Stimulated activated CD8-positive, alpha-beta memory T cell treated with anti-CD3 and anti-CD28 coated beads, Interleukin-4, amount 100 ng/mL, for 24 hours (primary cell): Measurements from ENCODE around the gene NAXE.
"Not testable (repeated sequence)": the region's sequence is repeated elsewhere in the genome, so short reads cannot be mapped to it uniquely, and the experiment has no call there.

Source experiments
- DNase-seq: peaks from one replicate; pipeline ENCODE4 v3.0.0-alpha.2; 2020; ENCODE audit warnings: low read depth

The NAXE gene

DNA sequence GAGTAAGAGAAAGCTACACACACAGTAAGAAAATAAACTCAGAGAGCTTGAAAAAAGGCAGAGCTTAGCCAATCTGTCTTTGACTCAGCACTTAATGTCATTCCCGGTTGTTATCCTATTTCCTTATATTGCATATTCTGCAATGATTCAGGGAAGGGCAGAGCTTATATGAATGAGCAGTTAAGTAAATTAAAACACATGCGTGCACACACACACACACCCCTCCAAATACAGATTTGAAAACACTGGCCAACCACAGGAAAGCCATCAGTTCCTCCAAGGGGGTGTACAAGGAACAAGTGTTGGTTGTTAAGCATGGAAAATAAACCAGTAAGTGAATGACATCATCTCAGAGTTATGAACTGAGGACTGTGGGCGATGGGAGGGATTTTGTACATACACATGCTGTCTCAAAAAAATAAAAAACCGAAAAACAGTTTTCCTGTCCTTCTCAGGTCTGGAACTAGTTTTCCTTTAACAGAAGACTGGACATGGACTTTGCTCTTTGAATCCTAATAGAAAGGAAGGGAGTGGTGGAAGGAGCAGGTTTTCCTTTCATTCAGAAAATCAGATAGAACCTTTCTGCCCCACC lies 20.2 kb upstream of the NAXE start:
- DNase-seq = no peak

DNA sequence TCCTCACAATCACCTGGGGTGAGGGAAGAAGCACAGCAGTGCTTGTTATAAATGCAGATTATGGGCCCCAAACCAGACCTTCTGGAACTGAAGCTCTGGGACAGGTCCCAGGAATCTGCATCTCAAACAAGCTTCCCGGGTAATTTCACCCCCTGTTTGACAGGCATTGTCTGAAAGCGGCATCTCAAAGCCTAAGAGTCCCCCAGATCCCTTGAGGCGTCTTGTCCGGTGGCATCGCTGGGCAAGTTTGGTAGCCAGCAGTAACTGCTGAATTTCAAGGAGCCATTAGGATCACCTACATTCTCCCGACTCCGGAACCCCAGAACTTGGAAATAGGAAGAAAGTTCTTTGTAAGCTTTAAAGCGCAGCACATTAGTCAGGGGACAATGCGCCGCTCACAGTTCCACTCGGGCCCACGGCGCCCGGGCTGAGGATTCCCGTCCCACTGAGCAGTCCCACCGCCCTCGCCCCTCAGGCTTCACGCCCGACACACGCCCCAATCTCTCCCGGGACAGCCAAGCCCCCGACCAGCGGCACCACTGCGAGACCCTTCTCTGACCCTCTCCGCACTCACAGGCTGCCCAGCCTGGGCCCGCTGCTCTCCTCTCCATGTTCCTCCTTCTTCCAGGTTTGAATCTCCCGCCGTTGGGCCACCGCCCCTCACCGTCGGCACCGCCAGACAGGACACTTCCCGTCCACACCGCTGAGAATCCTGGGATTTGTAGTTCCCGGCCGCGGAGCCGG lies 19.5 kb upstream of the NAXE start, which contains the start of gene IQGAP3:
IQGAP3 (minus strand) TSS at position 647 of the 744 bp plus-strand sequence; CDS start at position 611, 36 bp downstream.
- peak; percentile 53 for DNase-seq

- no peak for DNase-seq
Measured at GRCh38 chr1:156572663-156573018, 18.9 kb upstream of the NAXE start.

DNA sequence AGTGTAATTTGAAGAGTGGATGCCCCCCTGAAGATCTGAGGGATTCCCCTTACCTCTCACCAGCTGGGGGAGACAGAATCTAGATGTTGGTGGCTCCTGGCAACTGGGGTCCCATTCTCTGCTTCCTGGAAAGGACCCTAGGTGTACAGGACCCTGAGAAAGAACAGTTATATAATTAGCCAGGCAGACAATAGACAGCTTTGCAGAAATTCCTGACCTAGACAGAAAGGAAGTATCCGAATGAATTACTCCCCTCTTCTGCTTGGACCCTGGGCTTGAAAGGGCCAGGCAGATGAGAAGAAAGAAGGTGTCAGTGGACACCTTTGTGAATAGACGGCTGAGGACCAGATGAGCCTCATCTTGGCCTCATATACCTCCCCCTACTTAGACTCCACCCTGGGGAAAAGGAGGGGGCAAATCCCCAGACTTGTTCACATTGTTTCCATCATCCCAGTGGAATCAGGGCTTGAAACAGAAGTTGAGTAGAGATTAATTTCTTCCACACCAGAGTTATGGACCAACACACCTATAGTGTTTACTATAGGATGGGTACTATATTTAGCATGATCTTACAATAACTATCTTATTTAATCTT lies 17.4 kb upstream of the NAXE start:
- DNase-seq = no peak

DNA sequence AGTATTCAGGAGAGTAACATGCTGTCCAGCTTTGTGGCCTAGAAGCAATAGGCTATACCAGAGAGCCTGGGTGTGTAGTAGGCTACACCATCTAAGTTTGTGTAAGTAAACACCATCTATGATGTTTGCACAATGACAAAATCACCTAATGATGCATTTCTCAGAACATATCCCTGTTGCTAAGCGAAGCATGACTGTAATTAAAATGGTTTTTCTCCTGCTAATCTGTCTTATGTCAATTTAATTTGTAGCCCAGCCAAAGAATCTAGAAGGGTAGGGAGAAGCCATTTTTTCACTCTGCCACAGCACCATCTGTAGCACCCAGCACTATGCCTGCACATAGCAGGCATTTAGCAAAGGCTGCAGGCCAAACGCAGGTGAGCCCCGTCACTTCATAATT lies 14.0 kb upstream of the NAXE start:
- DNase-seq = no peak

DNA sequence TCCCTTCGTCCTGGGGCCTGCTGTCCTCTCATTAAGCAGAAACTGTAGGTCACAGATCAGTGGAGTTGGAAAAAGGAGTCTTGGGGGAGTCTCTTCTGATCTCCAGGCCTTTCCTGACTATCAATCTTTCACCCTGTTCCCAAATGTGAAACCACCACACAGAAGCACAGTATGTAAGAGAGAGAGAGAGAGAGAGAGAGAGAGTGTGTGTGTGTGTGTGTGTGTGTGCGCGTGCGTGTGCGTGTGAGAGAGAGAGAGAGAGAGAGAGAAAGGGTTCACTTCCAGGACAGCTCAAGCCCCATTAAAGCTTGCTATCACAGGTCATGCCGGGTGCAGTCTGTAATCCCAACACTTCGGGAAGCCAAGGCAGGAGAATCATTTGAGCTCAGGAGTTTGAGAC lies 13.5 kb upstream of the NAXE start:
- DNase-seq = no peak

- no peak for DNase-seq
Measured at GRCh38 chr1:156579472-156579871, 12.1 kb upstream of the NAXE start, which contains the start of gene TTC24. TSS of gene TTC24 (plus strand) at chr1:156579723. CDS start at chr1:156581365, 1,642 bp downstream.

DNA sequence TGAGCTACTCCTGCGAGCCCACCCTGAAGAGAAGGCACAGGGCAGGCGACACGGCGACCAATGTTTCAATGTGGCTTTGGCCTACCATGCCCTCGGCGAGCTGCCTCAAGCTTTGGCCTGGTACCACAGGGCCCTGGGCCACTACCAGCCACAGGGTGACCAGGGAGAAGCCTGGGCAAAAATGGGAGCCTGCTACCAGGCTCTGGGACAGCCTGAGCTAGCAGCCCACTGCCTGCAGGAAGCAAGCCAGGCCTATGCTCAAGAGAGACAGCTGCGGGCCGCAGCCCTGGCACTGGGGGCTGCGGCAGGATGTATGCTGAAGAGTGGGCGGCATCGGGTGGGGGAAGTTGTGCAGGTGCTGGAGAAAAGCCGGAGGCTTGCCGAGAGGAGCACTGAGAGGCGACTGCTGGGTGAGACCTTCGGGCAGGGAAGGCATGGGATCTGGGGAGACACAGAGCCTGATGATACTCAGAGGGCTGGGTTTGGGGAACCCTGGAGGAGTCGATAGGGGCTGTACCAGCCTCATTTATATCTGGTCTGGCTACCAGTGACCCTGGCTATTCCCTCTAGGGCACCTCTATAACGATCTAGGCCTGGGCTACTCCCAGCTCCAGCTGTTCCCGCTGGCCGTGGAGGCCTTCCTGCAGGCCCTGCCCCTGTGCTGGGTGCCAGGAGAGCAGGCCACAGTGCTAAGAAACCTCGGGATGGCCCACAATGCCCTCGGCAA lies 9.8 kb upstream of the NAXE start:
- DNase-seq = peak; percentile 55

DNA sequence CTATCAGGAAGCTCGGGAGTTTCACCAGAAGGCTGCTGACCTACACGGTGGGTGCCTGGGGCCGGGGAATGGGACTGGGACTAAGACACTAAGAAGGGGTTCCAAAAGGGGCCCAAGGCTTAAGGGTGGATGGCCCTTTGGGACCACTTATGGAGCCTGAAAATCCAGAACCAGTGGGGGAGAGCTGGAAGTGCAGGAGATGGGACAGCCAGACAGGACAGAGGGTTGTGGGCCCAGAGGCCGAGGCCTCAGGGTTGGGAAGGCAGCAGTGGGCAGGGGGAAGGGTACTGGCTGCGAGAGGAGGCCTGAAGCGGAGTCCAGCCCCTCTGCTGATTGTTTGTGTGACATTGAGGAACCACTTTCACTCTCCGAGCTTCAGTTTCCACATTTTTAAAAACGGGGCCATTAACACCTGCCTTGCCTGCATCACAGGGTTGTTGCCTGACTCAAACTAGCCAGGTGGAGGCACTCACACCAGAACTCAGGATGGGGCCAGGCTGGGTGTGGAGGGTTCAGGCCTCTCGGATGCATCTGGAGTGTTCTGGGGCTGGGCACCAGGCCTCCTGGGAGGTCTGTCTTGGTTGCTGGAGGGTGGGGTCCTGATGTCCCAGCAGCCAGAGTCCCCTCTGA lies 9.1 kb upstream of the NAXE start:
- no peak for DNase-seq

GRCh38 chr1:156583821-156584622 lies 7.6 kb upstream of the NAXE start:
- peak; percentile 49 for DNase-seq

GRCh38 chr1:156584813-156585212 lies 6.8 kb upstream of the NAXE start:
- DNase-seq = no peak

- no peak for DNase-seq
Measured at GRCh38 chr1:156586323-156586722, 5.3 kb upstream of the NAXE start.

DNA sequence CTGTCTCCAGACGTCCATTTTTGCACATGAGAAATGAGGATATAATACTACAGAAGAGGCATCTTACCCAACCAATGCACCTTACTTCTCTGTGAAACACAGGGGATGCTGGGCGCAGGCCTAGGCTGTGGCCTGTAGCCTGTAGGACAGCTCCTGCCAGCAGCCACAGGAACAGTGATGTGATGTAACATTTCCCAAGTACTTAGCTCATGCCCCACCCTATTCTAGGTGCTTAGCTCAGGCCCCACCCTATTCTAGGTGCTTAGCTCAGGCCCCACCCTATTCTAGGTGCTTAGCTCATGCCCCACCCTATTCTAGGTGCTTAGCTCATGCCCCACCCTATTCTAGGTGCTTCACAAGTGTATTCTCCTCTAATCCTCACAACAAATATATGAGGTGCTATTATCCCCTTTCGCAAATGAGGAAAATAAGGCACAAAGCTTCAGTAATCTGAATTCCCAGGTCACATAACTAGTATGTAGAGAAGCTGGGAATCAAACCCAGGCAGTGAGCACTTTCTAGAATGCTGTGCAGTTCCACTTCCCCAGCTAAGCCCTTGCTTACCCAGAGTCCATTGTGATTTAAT lies 4.6 kb upstream of the NAXE start:
- no peak for DNase-seq

- DNase-seq = not testable (repeated sequence)
Measured at GRCh38 chr1:156587927-156588326, 3.6 kb upstream of the NAXE start.

- DNase-seq = no peak
Measured at GRCh38 chr1:156589546-156589945, 2.0 kb upstream of the NAXE start.

DNA sequence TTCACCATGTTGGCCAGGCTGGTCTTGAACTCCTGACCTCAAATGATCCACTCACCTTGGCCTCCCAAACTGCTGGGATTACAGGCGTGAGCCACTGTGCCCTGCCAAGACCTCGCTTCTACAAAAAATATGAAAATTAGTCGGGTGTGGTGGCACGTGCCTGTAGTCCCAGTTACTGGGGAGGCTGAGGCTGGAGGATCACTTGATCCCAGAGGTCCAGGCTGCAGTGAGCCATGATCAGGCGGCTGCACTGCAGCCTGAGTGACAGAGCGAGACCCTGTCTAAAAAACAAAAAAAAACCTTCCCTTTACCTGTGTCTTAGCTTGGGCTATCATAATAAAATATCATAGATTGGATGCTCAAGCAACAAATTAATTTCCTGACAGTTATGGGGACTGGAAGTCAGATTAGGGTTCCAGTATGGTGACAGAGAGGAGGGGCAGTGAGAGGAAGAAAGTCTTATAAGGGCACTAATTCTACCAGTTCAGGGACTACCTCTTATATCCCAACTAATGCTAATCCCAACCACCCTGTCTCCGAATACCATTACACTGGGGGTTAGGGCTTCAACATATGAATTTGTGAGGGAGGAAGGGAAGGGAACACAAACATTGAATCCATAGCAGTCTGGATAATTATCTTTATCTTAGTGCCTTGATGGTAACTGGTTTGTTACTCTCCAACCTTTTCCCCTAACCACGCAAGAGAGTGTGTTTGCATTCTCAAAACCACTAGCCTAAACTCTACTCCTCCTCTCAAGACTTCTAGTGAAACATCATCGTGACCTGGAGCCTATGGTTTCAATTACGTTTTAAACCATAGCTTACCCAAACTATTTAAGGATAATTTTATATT lies 1.0 kb upstream of the NAXE start:
- no peak for DNase-seq

GRCh38 chr1:156591181-156591431 lies 470 bp upstream of the NAXE start:
- no peak for DNase-seq

DNA sequence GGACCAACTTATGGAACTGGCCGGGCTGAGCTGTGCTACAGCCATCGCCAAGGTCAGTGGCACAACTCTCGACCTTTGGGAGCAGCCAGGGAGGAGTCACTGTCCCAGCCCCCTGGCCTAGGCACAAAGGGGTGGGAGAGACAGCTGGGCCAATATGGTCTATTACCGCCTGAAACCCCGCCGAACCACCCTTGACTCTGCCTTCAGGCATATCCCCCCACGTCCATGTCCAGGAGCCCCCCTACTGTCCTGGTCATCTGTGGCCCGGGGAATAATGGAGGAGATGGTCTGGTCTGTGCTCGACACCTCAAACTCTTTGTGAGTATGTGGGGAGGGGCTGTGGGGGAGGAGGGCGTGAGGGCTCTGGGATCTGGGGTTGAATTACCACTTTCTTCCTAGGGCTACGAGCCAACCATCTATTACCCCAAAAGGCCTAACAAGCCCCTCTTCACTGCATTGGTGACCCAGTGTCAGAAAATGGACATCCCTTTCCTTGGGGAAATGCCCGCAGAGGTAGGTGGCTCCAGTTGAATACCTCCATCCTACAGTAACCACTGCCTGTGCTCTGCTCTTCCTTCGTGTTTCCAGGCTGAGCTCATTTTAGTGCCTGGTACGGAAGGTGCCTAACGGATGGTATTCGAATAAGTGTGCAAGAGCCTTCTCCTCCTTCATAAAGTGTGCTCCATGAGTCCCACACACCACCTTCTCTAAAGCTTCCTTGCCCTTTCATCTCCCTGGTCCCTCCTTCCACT lies 758 bp downstream of the NAXE start:
- DNase-seq = no peak

GRCh38 chr1:156592910-156593660 lies 1.5 kb downstream of the NAXE start:
- no peak for DNase-seq
